AG04450 (cell line): ENCODE measurements around the gene CARS1. TPM values are rescaled to one million over a fixed set of nuclear protein-coding genes. Genes with fewer than 3 reads are reported as not detected.

Experiments
- CTCF ChIA-PET: fragments of 300-600, 350-600 bp; formaldehyde crosslinking; extraction: SDS; loops from one replicate; lab custom pipeline; 2022; ENCODE audit warnings: antibody characterized with exemption, inconsistent platforms; lab: Charles Lee
- POLR2A ChIA-PET: fragments of 350-600 bp; formaldehyde crosslinking; extraction: SDS; loops from one replicate; lab custom pipeline; 2021; ENCODE audit warnings: antibody characterized with exemption, inconsistent platforms; lab: Yijun Ruan, JAX
- DNase-seq: peaks from one replicate; pipeline ENCODE4 v3.0.0-alpha.2; 2011; ENCODE audit warnings: low read depth, low spot score
- H3K27ac ChIP-seq: one replicate; pipeline ENCODE4 v1.5.1; 2012; ENCODE audit warnings: low read depth, low read length, control low read depth
- H3K27me3 ChIP-seq: one replicate; pipeline ENCODE4 v1.6.0; 2012; ENCODE audit warnings: low read length; ENCODE audit not compliant: control insufficient read depth, insufficient read depth
- H3K4me3 ChIP-seq: 2 replicates; pipeline ENCODE4 v1.5.1; 2011; ENCODE audit warnings: mild to moderate bottlenecking, low read depth, low read length, control low read depth
- H3K9me3 ChIP-seq: 2 replicates; pipeline ENCODE4 v1.5.1; 2012; ENCODE audit warnings: low read length; ENCODE audit not compliant: control insufficient read depth, insufficient read depth
- CTCF ChIP-seq: IDR thresholded peaks from 2 replicates; pipeline ENCODE4 v1.5.1; 2011; ENCODE audit warnings: low read depth, low read length, control low read depth, inconsistent platforms
- polyA plus RNA-seq: library from polyadenylated mRNA; depleted of rRNA; stranded (reverse); fragments of >200 nt; gene quantifications from 2 replicates; pipeline ENCODE4 v1.2.3, GENCODE V29; 2011

CARS1 gene
- polyA plus RNA-seq, 1 experiment, result 139 TPM

GRCh38 chr11:2997406-2997805, 59.8 kb downstream of the CARS1 start:
- CTCF ChIA-PET, result no interaction called here

GRCh38 chr11:2996976-2997375, 60.2 kb downstream of the CARS1 start:
- Histone ChIP-seq H3K9me3 (no peaks in the 10 kb centered on the region), H3K4me3 (no peak overlapping the region), H3K27ac (no peak overlapping the region), H3K27me3 (no peaks in the 10 kb centered on the region)
- ChIA-PET CTCF (no interaction called here), POLR2A (interaction anchor here (0.7 kb wide), 1 partner anchor 13 kb away, joined by 6 read pairs; no protein-coding TSS in a partner anchor)
- TF ChIP-seq CTCF, result no peak
- DNase-seq, result no peak

More at GRCh38 chr11:2997406-2997805, 59.8 kb downstream of the CARS1 start:
- Histone ChIP-seq H3K4me3 (no peak overlapping the region), H3K27ac (no peak overlapping the region), H3K9me3 (no peaks in the 10 kb centered on the region), H3K27me3 (no peaks in the 10 kb centered on the region)
- DNase-seq, result no peak
- no peak for TF ChIP-seq CTCF
- POLR2A ChIA-PET, result no interaction called here

- no peak for DNase-seq
- Histone ChIP-seq H3K9me3 (no peaks in the 10 kb centered on the region; the same call in 1 of the 2 replicates), H3K4me3 (no peak overlapping the region), H3K27me3 (no peaks in the 10 kb centered on the region), H3K27ac (no peak overlapping the region)
- CTCF ChIA-PET, result no interaction called here
- TF ChIP-seq CTCF, result no peak
- POLR2A ChIA-PET, result no interaction called here
Measured at GRCh38 chr11:2995893-2996554, 61.2 kb downstream of the CARS1 start.

- H3K9me3 ChIP-seq, result no peaks in the 10 kb centered on the region; the same call in 1 of the 2 replicates
- ChIA-PET POLR2A (interaction anchor here (0.6 kb wide), 1 partner anchor 65 kb away, joined by 3 read pairs; no protein-coding TSS in a partner anchor), CTCF (interaction anchor here (1.0 kb wide), 1 partner anchor 42 kb away, joined by 3 read pairs; no protein-coding TSS in a partner anchor)
- no peak overlapping the region for H3K27ac ChIP-seq
- no peaks in the 10 kb centered on the region for H3K27me3 ChIP-seq
- no peak for DNase-seq
- H3K4me3 ChIP-seq, result no peak overlapping the region
- no peak for TF ChIP-seq CTCF
Measured at GRCh38 chr11:2995031-2995561, 62.1 kb downstream of the CARS1 start.

- CTCF ChIA-PET, result no interaction called here
- POLR2A ChIA-PET, result no interaction called here
Measured at GRCh38 chr11:2994336-2994730, 62.9 kb downstream of the CARS1 start.

More at GRCh38 chr11:2994336-2994730, 62.9 kb downstream of the CARS1 start:
- no peak for DNase-seq
- no peak overlapping the region for H3K4me3 ChIP-seq
- H3K27me3 ChIP-seq, result no peaks in the 10 kb centered on the region
- no peak overlapping the region for H3K27ac ChIP-seq
- no peaks in the 10 kb centered on the region; the same call in 1 of the 2 replicates for H3K9me3 ChIP-seq
- TF ChIP-seq CTCF, result no peak
